AG04450 (cell line): ENCODE measurements around the gene GRM8. TPM values are rescaled to one million over a fixed set of nuclear protein-coding genes. Genes with fewer than 3 reads are reported as not detected.

Experiments used
- CTCF ChIA-PET: fragments of 300-600, 350-600 bp; formaldehyde crosslinking; extraction: SDS; loops from one replicate; lab custom pipeline; 2022; ENCODE audit warnings: antibody characterized with exemption, inconsistent platforms; lab: Charles Lee
- POLR2A ChIA-PET: fragments of 350-600 bp; formaldehyde crosslinking; extraction: SDS; loops from one replicate; lab custom pipeline; 2021; ENCODE audit warnings: antibody characterized with exemption, inconsistent platforms; lab: Yijun Ruan, JAX
- DNase-seq: peaks from one replicate; pipeline ENCODE4 v3.0.0-alpha.2; 2011; ENCODE audit warnings: low read depth, low spot score
- H3K27ac ChIP-seq: one replicate; pipeline ENCODE4 v1.5.1; 2012; ENCODE audit warnings: low read depth, low read length, control low read depth
- H3K27me3 ChIP-seq: one replicate; pipeline ENCODE4 v1.6.0; 2012; ENCODE audit warnings: low read length; ENCODE audit not compliant: control insufficient read depth, insufficient read depth
- H3K4me3 ChIP-seq: 2 replicates; pipeline ENCODE4 v1.5.1; 2011; ENCODE audit warnings: mild to moderate bottlenecking, low read depth, low read length, control low read depth
- H3K9me3 ChIP-seq: 2 replicates; pipeline ENCODE4 v1.5.1; 2012; ENCODE audit warnings: low read length; ENCODE audit not compliant: control insufficient read depth, insufficient read depth
- polyA plus RNA-seq: library from polyadenylated mRNA; depleted of rRNA; stranded (reverse); fragments of >200 nt; gene quantifications from 2 replicates; pipeline ENCODE4 v1.2.3, GENCODE V29; 2011
- TF ChIP-seq, protein P1 (sequence below): IDR thresholded peaks from 2 replicates; pipeline ENCODE4 v1.5.1; 2011; ENCODE audit warnings: low read depth, low read length, control low read depth, inconsistent platforms

Gene GRM8
- polyA plus RNA-seq, 1 experiment: not detected

DNA sequence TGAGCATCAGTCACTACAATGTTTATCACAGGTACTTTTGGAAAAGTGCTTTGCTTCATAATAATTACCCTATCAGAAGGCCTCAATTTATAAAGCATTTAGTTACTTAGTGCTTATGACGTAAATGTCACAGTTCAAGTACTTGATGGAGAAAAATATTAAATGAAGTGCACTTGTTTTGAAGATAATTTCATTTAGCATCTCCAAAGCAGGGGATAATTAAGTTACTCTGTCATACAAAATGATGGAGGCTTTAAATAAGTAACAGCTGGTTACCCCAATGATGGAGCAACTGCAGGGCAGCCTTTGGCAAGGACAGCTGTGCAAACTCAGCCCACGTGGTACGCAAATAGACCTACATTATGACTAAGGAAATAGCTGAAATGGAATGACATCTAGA is 768.8 kb downstream of the GRM8 start:
- TF ChIP-seq, protein P1, sequence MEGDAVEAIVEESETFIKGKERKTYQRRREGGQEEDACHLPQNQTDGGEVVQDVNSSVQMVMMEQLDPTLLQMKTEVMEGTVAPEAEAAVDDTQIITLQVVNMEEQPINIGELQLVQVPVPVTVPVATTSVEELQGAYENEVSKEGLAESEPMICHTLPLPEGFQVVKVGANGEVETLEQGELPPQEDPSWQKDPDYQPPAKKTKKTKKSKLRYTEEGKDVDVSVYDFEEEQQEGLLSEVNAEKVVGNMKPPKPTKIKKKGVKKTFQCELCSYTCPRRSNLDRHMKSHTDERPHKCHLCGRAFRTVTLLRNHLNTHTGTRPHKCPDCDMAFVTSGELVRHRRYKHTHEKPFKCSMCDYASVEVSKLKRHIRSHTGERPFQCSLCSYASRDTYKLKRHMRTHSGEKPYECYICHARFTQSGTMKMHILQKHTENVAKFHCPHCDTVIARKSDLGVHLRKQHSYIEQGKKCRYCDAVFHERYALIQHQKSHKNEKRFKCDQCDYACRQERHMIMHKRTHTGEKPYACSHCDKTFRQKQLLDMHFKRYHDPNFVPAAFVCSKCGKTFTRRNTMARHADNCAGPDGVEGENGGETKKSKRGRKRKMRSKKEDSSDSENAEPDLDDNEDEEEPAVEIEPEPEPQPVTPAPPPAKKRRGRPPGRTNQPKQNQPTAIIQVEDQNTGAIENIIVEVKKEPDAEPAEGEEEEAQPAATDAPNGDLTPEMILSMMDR: no peak
- ChIA-PET CTCF (no interaction called here), POLR2A (no interaction called here)
- Histone ChIP-seq H3K4me3 (no peak overlapping the region), H3K27me3 (no peaks in the 10 kb centered on the region), H3K9me3 (peaks cover 4% of the 10 kb centered on the region), H3K27ac (no peak overlapping the region)
- no peak for DNase-seq

DNA sequence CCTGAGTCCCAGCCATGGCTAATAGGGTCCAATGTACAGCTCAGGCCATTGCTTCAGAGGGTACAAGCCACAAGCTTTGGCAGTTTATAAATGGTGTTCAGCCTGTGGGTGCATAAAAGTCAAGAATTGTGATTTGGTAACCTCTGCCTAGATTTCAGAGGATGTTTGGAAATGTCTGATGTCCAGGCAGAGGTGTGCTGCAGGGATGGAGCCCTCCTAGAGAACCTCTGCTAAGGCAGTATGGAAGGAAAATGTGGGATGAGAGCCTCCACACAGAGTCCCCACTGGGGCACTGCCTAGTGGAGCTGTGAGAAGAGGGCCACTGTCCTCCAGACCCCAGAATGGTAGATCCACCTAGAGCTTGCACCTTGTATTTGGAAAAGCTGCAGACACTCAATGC is 779.9 kb downstream of the GRM8 start:
- H3K27ac ChIP-seq: no peak overlapping the region
- CTCF ChIA-PET: no interaction called here
- TF ChIP-seq, protein P1: no peak
- H3K4me3 ChIP-seq: no peak overlapping the region
- POLR2A ChIA-PET: no interaction called here
- no peaks in the 10 kb centered on the region for H3K27me3 ChIP-seq
- peaks cover 8% of the 10 kb centered on the region for H3K9me3 ChIP-seq
- DNase-seq: no peak

DNA sequence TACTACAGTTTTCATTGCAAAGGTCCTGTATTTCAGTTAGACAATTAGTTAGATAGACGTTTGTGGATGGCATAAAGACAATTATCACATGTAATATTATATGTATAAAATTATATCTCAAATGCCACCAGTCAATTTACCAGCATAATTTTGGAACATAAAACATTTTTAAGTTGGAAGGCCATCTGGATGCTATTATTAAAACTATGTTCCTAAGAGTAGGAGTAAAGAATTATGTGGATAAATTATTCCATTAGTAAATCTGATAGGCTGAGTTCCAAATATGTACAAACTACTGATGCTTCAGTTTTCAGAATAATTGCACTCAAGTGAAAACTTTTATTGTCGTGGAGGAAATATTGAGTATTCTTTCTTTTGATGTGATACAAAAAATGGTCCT is 790.3 kb downstream of the GRM8 start:
- H3K9me3 ChIP-seq: no peaks in the 10 kb centered on the region
- no peak for DNase-seq
- ChIA-PET POLR2A (no interaction called here), CTCF (no interaction called here)
- H3K4me3 ChIP-seq: no peak overlapping the region
- H3K27me3 ChIP-seq: no peaks in the 10 kb centered on the region
- TF ChIP-seq, protein P1: no peak
- H3K27ac ChIP-seq: no peak overlapping the region

DNA sequence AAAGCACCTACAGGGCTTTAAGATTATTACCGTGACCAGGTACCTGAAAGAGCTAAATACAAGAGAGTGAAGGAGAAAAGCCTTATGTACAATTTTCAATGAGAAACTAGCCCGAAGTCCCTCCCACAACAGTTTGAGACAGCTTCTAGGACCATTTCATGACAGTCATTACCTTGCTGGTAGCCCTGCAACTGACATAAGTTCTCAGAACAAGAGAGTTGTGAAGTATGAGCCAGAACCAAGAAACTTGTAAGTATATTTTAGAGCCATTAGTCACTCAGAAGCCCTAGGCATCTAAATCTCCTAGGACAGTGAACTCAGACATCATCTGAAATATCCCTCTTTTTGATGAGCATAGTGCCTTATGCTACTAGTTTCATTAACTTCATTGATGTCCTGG is 792.1 kb downstream of the GRM8 start:
- H3K27ac ChIP-seq: no peak overlapping the region
- no peak for DNase-seq
- no peaks in the 10 kb centered on the region for H3K9me3 ChIP-seq
- no peak overlapping the region for H3K4me3 ChIP-seq
- CTCF ChIA-PET: no interaction called here
- H3K27me3 ChIP-seq: no peaks in the 10 kb centered on the region
- TF ChIP-seq, protein P1: no peak
- POLR2A ChIA-PET: no interaction called here

DNA sequence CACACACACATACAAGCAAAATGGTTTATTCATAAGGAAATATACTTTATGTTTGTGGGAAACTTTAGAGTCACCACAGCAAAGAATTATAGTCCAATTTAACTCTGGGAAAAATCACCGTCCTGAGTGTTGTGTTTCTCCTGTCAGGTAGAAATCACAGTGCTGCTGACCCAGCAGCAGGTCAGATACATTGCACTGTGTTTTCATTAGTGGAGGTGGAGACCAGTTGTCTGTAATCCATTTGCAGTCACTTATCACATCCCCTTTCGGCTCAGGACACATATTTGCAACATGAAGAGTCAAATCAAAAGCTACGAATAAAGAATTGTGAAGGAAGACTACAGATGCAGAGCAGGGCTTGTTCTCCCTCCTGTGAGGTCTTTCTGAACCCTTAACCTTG is 799.6 kb downstream of the GRM8 start:
- POLR2A ChIA-PET: no interaction called here
- Histone ChIP-seq H3K4me3 (no peak overlapping the region), H3K9me3 (no peaks in the 10 kb centered on the region; the same call in 1 of the 2 replicates), H3K27me3 (no peaks in the 10 kb centered on the region), H3K27ac (no peak overlapping the region)
- no peak for DNase-seq
- TF ChIP-seq, protein P1: no peak
- CTCF ChIA-PET: no interaction called here
